22Rv1 (cell line): Measurements from ENCODE around the gene FASTKD1.
"Not testable (repeated sequence)": the region's sequence is repeated elsewhere in the genome, so short reads cannot be mapped to it uniquely, and the experiment has no call there.

Experiments used
- H3K27ac ChIP-seq: fragments of 450-650 bp; 2 replicates; pipeline ENCODE4 v1.5.1; 2017
- ZFX ChIP-seq: fragments of 450-650 bp; IDR thresholded peaks from 2 replicates; pipeline ENCODE4 v1.6.1; 2017; ENCODE audit warnings: antibody characterized with exemption, borderline replicate concordance
- TF ChIP-seq, protein P1 (sequence below): fragments of 450-650 bp; IDR thresholded peaks from 2 replicates; pipeline ENCODE4 v1.5.1; 2017; ENCODE audit warnings: mild to moderate bottlenecking

The FASTKD1 gene

DNA sequence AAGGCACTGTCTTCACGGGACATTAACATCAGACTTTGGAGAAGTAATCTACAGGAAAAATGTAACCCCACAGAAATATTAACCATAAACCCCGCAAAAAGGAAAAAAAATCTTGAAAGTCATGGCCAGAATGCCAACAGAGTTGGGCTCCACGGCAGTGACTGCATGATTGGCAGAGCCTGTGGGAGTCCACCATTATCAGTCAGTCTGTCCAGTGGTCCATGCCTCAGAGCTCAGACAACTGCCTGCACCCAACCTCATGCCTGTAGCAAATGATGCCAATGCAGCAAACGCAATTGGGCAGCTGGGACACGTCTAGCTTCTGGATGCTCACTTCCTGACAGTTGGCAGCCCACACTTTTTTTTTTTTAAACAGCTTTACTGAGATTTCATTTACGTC, 5.4 kb upstream of the FASTKD1 start:
- no peak overlapping the region for H3K27ac ChIP-seq
- TF ChIP-seq ZFX, result no peak
- TF ChIP-seq, protein P1, sequence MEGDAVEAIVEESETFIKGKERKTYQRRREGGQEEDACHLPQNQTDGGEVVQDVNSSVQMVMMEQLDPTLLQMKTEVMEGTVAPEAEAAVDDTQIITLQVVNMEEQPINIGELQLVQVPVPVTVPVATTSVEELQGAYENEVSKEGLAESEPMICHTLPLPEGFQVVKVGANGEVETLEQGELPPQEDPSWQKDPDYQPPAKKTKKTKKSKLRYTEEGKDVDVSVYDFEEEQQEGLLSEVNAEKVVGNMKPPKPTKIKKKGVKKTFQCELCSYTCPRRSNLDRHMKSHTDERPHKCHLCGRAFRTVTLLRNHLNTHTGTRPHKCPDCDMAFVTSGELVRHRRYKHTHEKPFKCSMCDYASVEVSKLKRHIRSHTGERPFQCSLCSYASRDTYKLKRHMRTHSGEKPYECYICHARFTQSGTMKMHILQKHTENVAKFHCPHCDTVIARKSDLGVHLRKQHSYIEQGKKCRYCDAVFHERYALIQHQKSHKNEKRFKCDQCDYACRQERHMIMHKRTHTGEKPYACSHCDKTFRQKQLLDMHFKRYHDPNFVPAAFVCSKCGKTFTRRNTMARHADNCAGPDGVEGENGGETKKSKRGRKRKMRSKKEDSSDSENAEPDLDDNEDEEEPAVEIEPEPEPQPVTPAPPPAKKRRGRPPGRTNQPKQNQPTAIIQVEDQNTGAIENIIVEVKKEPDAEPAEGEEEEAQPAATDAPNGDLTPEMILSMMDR, result no peak

DNA sequence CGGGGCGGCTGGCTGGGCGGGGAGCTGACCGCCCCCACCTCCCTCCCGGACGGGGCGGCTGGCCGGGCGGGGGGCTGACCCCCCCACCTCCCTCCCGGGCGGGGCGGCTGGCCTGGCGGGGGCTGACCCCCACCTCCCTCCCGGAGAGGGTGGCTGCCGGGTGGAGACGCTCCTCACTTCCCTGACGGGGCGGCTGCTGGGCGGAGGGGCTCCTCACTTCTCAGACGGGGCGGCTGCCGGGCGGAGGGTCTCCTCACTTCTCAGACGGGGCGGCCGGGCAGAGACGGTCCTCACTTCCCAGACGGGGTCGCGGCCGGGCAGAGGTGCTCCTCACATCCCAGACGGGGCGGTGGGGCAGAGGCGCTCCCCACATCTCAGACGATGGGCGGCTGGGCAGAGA, 1.6 kb upstream of the FASTKD1 start:
- H3K27ac ChIP-seq, result not testable (repeated sequence)

DNA sequence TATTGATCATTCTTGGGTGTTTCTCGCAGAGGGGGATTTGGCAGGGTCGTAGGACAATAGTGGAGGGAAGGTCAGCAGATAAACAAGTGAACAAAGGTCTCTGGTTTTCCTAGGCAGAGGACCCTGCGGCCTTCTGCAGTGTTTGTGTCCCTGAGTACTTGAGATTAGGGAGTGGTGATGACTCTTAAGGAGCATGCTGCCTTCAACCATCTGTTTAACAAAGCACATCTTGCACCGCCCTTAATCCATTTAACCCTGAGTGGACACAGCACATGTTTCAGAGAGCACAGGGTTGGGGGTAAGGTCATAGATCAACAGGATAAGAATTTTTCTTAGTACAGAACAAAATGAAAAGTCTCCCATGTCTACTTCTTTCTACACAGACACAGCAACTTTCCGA, 874 bp upstream of the FASTKD1 start:
- not testable (repeated sequence) for H3K27ac ChIP-seq

DNA sequence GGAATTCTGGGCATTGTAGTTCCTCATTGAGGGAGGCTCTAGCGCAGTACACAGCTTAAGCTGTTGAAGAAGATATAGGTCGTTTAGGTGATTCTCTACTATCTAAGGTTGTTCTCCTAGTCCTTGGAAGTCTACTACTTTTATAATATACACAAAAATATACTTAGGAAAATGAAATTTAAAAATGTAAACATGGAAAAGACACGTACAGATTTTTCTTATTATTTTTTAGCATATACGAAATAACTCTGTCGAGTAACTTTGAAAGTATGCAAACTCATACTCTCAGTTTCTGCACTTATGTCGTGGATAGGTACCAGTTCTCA, 272 bp upstream of the FASTKD1 start:
- peak overlapping the region; percentile 61; the same call in 1 of the 2 replicates for H3K27ac ChIP-seq
- TF ChIP-seq, protein P1, result no peak
- TF ChIP-seq ZFX, result no peak

DNA sequence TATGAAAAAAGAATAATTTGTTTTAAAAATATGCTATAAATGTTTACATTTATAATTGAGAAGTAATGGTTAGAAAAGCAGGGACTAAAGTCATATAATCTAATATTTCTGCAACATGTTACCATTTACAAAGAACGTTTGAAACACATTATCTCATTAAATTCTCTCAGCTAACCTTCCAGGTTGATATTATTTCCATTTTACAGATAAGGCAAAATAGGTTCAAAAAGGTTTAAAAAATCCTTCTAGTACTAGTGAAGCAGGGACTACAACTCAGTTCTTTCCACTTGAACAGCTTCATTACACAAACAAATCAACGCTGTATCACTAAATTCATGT, 875 bp downstream of the FASTKD1 start:
- TF ChIP-seq, protein P1, result no peak
- no peak for TF ChIP-seq ZFX
- peak overlapping the region; percentile 61 for H3K27ac ChIP-seq

DNA sequence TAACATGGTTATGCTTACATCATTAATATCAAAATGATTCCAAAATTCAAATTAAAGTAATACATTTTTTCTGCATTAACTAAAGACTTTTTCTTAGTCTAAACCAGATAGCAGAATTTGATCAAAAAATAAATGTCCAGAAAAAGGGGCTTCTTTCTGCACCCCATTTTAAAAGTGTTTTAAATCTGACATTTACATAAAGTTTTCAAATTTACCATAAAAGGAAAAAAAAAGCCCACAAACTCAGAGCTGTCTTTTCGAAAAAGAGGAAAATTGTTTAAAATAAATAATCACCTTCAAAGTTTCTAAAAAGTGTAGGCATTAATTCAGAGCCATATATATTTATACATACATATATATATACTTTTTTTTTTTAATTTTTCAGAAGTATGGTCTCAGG, 1.5 kb downstream of the FASTKD1 start:
- no peak overlapping the region for H3K27ac ChIP-seq
- TF ChIP-seq, protein P1, result no peak
- no peak for TF ChIP-seq ZFX

DNA sequence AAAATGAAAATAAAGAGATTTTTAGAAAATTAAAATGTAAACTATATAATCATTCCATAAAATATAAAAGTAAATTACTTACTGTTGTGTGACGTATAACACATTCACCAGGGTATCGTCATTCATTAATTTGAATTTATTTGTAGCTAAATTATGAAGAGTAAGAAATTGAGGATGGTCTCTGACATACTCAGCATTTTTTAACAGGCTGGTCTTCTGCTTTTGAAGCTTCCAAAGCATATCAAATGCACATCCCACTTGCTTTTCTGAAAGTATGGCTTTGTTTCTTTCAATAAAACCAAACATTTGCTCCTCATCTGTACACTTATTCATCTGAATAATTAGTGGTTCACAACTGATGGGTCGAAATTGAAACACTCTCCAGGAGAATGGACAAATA, 2.1 kb downstream of the FASTKD1 start:
- no peak overlapping the region for H3K27ac ChIP-seq

DNA sequence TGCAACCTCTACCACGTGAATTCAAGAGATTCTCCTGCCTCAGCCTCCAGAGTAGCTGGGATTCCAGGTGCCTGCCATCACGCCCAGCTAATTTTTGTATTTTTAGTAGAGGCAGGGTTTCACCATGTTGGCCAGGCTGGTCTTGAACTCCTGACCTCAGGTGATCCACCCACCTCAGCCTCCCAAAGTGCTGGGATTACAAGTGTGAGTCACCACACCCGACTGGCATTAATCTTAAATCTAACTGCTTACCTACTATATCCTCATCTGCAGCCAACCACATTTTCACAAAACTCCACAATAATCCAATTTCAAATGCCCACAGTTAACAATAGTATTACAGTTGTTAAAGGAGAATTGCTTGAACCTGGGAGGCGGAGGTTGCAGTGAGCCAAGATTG, 2.9 kb downstream of the FASTKD1 start:
- H3K27ac ChIP-seq, result not testable (repeated sequence)

More for the DNA sequence above, 2.1 kb downstream of the FASTKD1 start:
- no peak for TF ChIP-seq ZFX
- TF ChIP-seq, protein P1, result no peak

DNA sequence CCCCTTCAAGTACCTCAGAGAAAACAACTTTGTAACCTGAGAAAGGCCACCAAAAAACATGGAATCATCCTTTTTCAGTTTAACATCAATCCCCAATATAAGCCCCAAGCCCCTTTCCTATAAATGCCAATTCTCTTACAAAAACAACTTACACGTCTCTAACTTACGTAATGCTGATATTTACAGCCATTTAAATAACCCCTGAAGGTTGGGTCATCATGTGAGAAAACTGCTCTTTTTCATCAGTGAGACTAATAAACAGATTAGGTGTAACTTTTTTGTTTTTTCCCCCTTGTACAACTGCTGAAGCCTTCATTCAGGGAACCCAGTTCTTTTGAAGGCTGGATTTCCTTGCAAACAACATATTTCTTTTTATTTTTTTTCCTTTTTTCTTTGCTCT, 3.7 kb downstream of the FASTKD1 start:
- no peak overlapping the region for H3K27ac ChIP-seq

More for the DNA sequence above, 3.7 kb downstream of the FASTKD1 start:
- TF ChIP-seq ZFX, result no peak
- TF ChIP-seq, protein P1, result no peak
